PC-9 (cell line): ENCODE measurements around the gene ATXN1. TPM values are rescaled to one million over a fixed set of nuclear protein-coding genes. Genes with fewer than 3 reads are reported as not detected.

Experiments used
- BruUV-seq: library from RNA; stranded (reverse); fragments of 400-500 nt; replicated peaks from 2 replicates; lab custom pipeline; 2021; lab: Mats Ljungman, UMichigan
- CTCF ChIA-PET: fragments of 300-600 bp; sonication (Branson Sonifier 250); formaldehyde crosslinking; loops from one replicate; lab custom pipeline; 2022; ENCODE audit warnings: antibody characterized with exemption; lab: Charles Lee
- POLR2A ChIA-PET: fragments of 300-600 bp; sonication (Branson Sonifier 250); formaldehyde crosslinking; loops from one replicate; lab custom pipeline; 2022; ENCODE audit warnings: antibody characterized with exemption; ENCODE audit not compliant: unreplicated experiment; lab: Charles Lee
- DNase-seq, 2 experiments: peaks; one replicate each; pipeline versions ENCODE4 v3.0.0 to v3.0.0-alpha.2; 2015 to 2022; ENCODE audit warnings: mixed read lengths in 1 of 2
- H2AFZ ChIP-seq: fragments of 200-600 bp; sonication (generic); 2 replicates; pipeline ENCODE4 v1.8.1; 2017; ENCODE audit warnings: antibody characterized with exemption
- H3F3A ChIP-seq: fragments of 200-600 bp; sonication (generic); 2 replicates; pipeline ENCODE4 v1.8.1; 2017; ENCODE audit warnings: antibody characterized with exemption, mild to moderate bottlenecking, low read depth; ENCODE audit not compliant: insufficient read depth
- H3K27ac ChIP-seq: fragments of 200-600 bp; sonication (generic); 2 replicates; pipeline ENCODE4 v1.6.1; 2016; ENCODE audit warnings: mixed run types
- H3K27me3 ChIP-seq: fragments of 200-600 bp; sonication (generic); 2 replicates; pipeline ENCODE4 v1.6.1; 2016; ENCODE audit warnings: low read depth, mixed run types; ENCODE audit not compliant: insufficient read depth
- H3K36me3 ChIP-seq: fragments of 200-600 bp; sonication (generic); 2 replicates; pipeline ENCODE4 v1.6.1; 2016; ENCODE audit warnings: low read depth, mixed run types
- H3K4me1 ChIP-seq: fragments of 200-600 bp; sonication (generic); replicated peaks from 2 replicates; pipeline ENCODE4 v1.6.1; 2016; ENCODE audit warnings: mixed run types; ENCODE audit not compliant: insufficient read depth
- H3K4me2 ChIP-seq: fragments of 200-600 bp; sonication (generic); 2 replicates; pipeline ENCODE4 v1.6.1; 2017; ENCODE audit warnings: mixed run types
- H3K4me3 ChIP-seq: fragments of 200-600 bp; sonication (generic); 2 replicates; pipeline ENCODE4 v1.6.1; 2016; ENCODE audit warnings: mixed run types
- H3K79me2 ChIP-seq: fragments of 200-600 bp; sonication (generic); 2 replicates; pipeline ENCODE4 v1.6.1; 2017; ENCODE audit warnings: low read depth, mixed run types
- H3K9me2 ChIP-seq: fragments of 200-600 bp; sonication (generic); 2 replicates; pipeline ENCODE4 v1.8.1; 2017; ENCODE audit warnings: mild to moderate bottlenecking; ENCODE audit not compliant: insufficient read depth
- H3K9me3 ChIP-seq: fragments of 200-600 bp; sonication (generic); 2 replicates; pipeline ENCODE4 v1.8.1; 2016; ENCODE audit warnings: low read depth; ENCODE audit not compliant: insufficient read depth
- H4K20me1 ChIP-seq: fragments of 200-600 bp; sonication (generic); 2 replicates; pipeline ENCODE4 v1.8.1; 2017; ENCODE audit not compliant: insufficient read depth
- CTCF ChIP-seq: fragments of 200-600 bp; sonication (generic); conservative IDR thresholded peaks from 2 replicates; pipeline ENCODE4 v1.6.1; 2017; ENCODE audit warnings: mixed run types, antibody characterized with exemption, mild to moderate bottlenecking, moderate library complexity
- EZH2 ChIP-seq: fragments of 200-600 bp; sonication (generic); IDR thresholded peaks from 2 replicates; pipeline ENCODE4 v1.8.0; 2017; ENCODE audit warnings: antibody characterized with exemption, low read depth
- intact Hi-C: fragments of 100-400 bp; cut with micrococcal nuclease; formaldehyde crosslinking; loops from one replicate; pipeline ENCODE4 v1.10.0; 2022; ENCODE audit not compliant: unreplicated experiment
- total RNA-seq: library from RNA; stranded (reverse); gene quantifications from 2 replicates; pipeline ENCODE4 v1.2.3, GENCODE V29; 2021

The ATXN1 gene
- total RNA-seq, 1 experiment from 2014 or later: 42.7 TPM

- no peak overlapping the region for H3K4me3 ChIP-seq
- no peaks in the 10 kb centered on the region for H3K79me2 ChIP-seq
- no peaks in the 10 kb centered on the region; the same call in 1 of the 2 replicates for H4K20me1 ChIP-seq
- no peak overlapping the region for H3K27ac ChIP-seq
- intact Hi-C loops: no loop called here
- no TSS peak for BruUV-seq
- no peaks in the 10 kb centered on the region for H3K9me2 ChIP-seq
- TF ChIP-seq CTCF (no peak), EZH2 (no peak)
- no peak overlapping the region for H2AFZ ChIP-seq
- no peaks in the 10 kb centered on the region for H3K9me3 ChIP-seq
- POLR2A ChIA-PET: interaction anchor here (0.7 kb wide), 1 partner anchor 55 kb away, joined by 7 read pairs; no protein-coding TSS in a partner anchor
- H3F3A ChIP-seq: no peaks in the 10 kb centered on the region
- CTCF ChIA-PET: no interaction called here
- H3K4me1 ChIP-seq: no peaks in the 10 kb centered on the region
- no peaks in the 10 kb centered on the region for H3K36me3 ChIP-seq
- DNase-seq: no peak
- no peak overlapping the region for H3K4me2 ChIP-seq
- no peaks in the 10 kb centered on the region for H3K27me3 ChIP-seq
Measured at GRCh38 chr6:16600026-16600425, 161.2 kb downstream of the ATXN1 start.

GRCh38 chr6:16596616-16597331 lies 164.5 kb downstream of the ATXN1 start:
- TF ChIP-seq EZH2: no peak
- no peak for TF ChIP-seq CTCF
- Histone ChIP-seq H3F3A (no peaks in the 10 kb centered on the region), H3K9me3 (no peaks in the 10 kb centered on the region), H3K9me2 (no peaks in the 10 kb centered on the region), H4K20me1 (no peaks in the 10 kb centered on the region; the same call in 1 of the 2 replicates), H3K4me2 (no peak overlapping the region), H3K36me3 (no peaks in the 10 kb centered on the region), H3K79me2 (no peaks in the 10 kb centered on the region), H3K4me3 (no peak overlapping the region), H3K4me1 (no peaks in the 10 kb centered on the region), H3K27ac (no peak overlapping the region), H2AFZ (no peak overlapping the region), H3K27me3 (no peaks in the 10 kb centered on the region)
- intact Hi-C loops: no loop called here
- no peak for DNase-seq
- no TSS peak for BruUV-seq
- ChIA-PET POLR2A (no interaction called here), CTCF (no interaction called here)

GRCh38 chr6:16595514-16596120 lies 165.6 kb downstream of the ATXN1 start:
- CTCF ChIA-PET: no interaction called here
- BruUV-seq: no TSS peak

More at GRCh38 chr6:16595514-16596120, 165.6 kb downstream of the ATXN1 start:
- no peak for TF ChIP-seq EZH2
- TF ChIP-seq CTCF: no peak
- H3K4me2 ChIP-seq: no peak overlapping the region
- H3K27me3 ChIP-seq: no peaks in the 10 kb centered on the region
- no peaks in the 10 kb centered on the region for H3K36me3 ChIP-seq
- H3K9me3 ChIP-seq: no peaks in the 10 kb centered on the region
- intact Hi-C loops: no loop called here
- H3K27ac ChIP-seq: no peak overlapping the region
- H4K20me1 ChIP-seq: no peaks in the 10 kb centered on the region; the same call in 1 of the 2 replicates
- H3K4me1 ChIP-seq: no peaks in the 10 kb centered on the region
- no peaks in the 10 kb centered on the region for H3K9me2 ChIP-seq
- H2AFZ ChIP-seq: no peak overlapping the region
- no peak overlapping the region for H3K4me3 ChIP-seq
- peaks cover 2% of the 10 kb centered on the region; the same call in 1 of the 2 replicates for H3F3A ChIP-seq
- no peaks in the 10 kb centered on the region for H3K79me2 ChIP-seq
- POLR2A ChIA-PET: interaction anchor here (0.6 to 0.7 kb wide), 2 partner anchors 89 to 437 kb away, joined by 4 to 7 read pairs; no protein-coding TSS in a partner anchor
- DNase-seq: no peak
